ENCODE measurements around the gene COX7A2.

The COX7A2 gene

GRCh38 chr6:75201901-75202672, 41.5 kb downstream of the COX7A2 start:
- no peak for DNase-seq (ENCODE audit: low read depth in 1 of 2, low spot score in 1 of 2)

- no peak for DNase-seq (ENCODE audit: low read depth in 1 of 2, low spot score in 1 of 2)
These were observed 42.6 kb downstream of the COX7A2 start for GRCh38 chr6:75201021-75201420.

- no peak for DNase-seq (ENCODE audit: low read depth in 1 of 2, low spot score in 1 of 2)
These were observed 43.7 kb downstream of the COX7A2 start for GRCh38 chr6:75199889-75200288.

GRCh38 chr6:75196081-75196687, 47.4 kb downstream of the COX7A2 start:
- no peak for DNase-seq (ENCODE audit: low read depth in 1 of 2, low spot score in 1 of 2)

DNA sequence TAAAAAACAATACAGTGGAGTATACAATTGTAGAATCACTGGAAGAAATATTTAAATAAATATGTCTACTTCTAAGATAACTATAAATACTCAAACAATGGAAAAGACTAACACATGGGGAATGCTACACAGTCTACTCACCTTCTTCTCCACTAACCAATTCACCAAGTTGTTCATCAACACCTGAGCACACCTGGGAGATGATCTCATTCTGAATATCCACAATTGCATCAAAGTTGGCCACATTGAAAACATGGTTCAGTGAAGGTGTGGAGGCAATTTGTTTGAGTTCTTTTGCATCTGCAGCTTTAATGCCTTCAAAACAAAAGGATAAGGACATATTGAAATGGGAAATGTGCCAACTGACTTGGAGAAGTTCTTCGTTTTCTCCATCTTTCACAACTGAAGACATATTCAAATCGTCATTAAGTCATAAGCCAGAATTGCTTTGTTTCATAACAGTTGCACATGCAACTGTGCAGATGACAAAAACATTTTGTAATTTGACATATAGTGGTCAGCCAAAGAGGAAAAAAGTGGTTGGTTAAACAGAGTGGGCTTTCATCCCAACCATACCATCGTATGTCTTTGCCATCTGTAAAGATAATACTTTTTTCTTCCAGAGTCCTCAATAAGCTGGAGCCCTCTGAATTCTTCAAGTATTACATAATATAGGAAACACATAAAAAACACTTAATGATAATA, 55.2 kb downstream of the COX7A2 start:
- DNase-seq (ENCODE audit: low read depth in 1 of 2, low spot score in 1 of 2), result no peak
